IMR-90 (cell line): ENCODE measurements around the gene CDC42BPA. TPM values are rescaled to one million over a fixed set of nuclear protein-coding genes. Genes with fewer than 3 reads are reported as not detected.

Experiments used
- ATAC-seq: fragments of 200-7000 bp; cut with Tn5 transposase; 2 replicates; pipeline ENCODE4 v1.9.1; 2020; ENCODE audit warnings: low read depth, mild to moderate bottlenecking, moderate library complexity
- BruUV-seq: library from RNA; stranded (reverse); fragments of 400-500 nt; replicated peaks from 2 replicates; lab custom pipeline; 2021; lab: Mats Ljungman, UMichigan
- CTCF ChIA-PET: fragments of 300-600 bp; formaldehyde crosslinking; extraction: SDS; loops from one replicate; lab custom pipeline; 2021; ENCODE audit warnings: antibody characterized with exemption; lab: Yijun Ruan, JAX
- POLR2A ChIA-PET: fragments of 300-600 bp; sonication (Branson Sonifier 250); formaldehyde crosslinking; loops from one replicate; lab custom pipeline; 2022; ENCODE audit warnings: antibody characterized with exemption; ENCODE audit not compliant: unreplicated experiment; lab: Charles Lee
- DNase-seq: peaks from one replicate; pipeline ENCODE4 v3.0.0; 2013
- H2AFZ ChIP-seq: replicated peaks from 2 replicates; pipeline ENCODE3; 2013; ENCODE audit warnings: low read length, mild to moderate bottlenecking; ENCODE audit not compliant: poor library complexity
- H2AK5ac ChIP-seq: 2 replicates; pipeline ENCODE4 v1.6.1; 2013; ENCODE audit warnings: low read depth, low read length, inconsistent platforms
- H2AK9ac ChIP-seq: replicated peaks from 2 replicates; pipeline ENCODE3; 2013; ENCODE audit warnings: mild to moderate bottlenecking, low read depth, low read length, moderate library complexity; ENCODE audit not compliant: poor library complexity
- H2BK120ac ChIP-seq: 2 replicates; pipeline ENCODE4 v1.6.1; 2013; ENCODE audit warnings: low read depth, low read length, inconsistent platforms
- H2BK15ac ChIP-seq: 3 replicates; pipeline ENCODE4 v1.6.1; 2013; ENCODE audit warnings: low read depth, low read length, inconsistent platforms
- H2BK20ac ChIP-seq: 2 replicates; pipeline ENCODE4 v1.6.1; 2013; ENCODE audit warnings: low read depth, mild to moderate bottlenecking, inconsistent platforms, low read length, moderate library complexity
- H2BK5ac ChIP-seq: 2 replicates; pipeline ENCODE4 v1.6.1; 2013; ENCODE audit warnings: mild to moderate bottlenecking, low read depth, low read length, inconsistent platforms; ENCODE audit not compliant: poor library complexity, severe bottlenecking
- H3K14ac ChIP-seq: replicated peaks from 2 replicates; pipeline ENCODE4 v1.6.1; 2013; ENCODE audit warnings: low read depth, low read length, inconsistent platforms
- H3K18ac ChIP-seq: 2 replicates; pipeline ENCODE4 v1.6.1; 2013; ENCODE audit warnings: low read depth, low read length, control low read depth
- H3K23ac ChIP-seq: 2 replicates; pipeline ENCODE4 v1.6.1; 2013; ENCODE audit warnings: low read depth, low read length, inconsistent platforms
- H3K27ac ChIP-seq: 2 replicates; pipeline ENCODE4 v1.5.1; 2013; ENCODE audit warnings: mild to moderate bottlenecking, control low read depth, low read length; ENCODE audit not compliant: insufficient read depth
- H3K27me3 ChIP-seq: 2 replicates; pipeline ENCODE4 v1.6.1; 2013; ENCODE audit warnings: low read length; ENCODE audit not compliant: control insufficient read depth, insufficient read depth
- H3K36me3 ChIP-seq: 2 replicates; pipeline ENCODE4 v1.6.1; 2013; ENCODE audit warnings: low read length, mixed read lengths; ENCODE audit not compliant: control insufficient read depth, insufficient read depth
- H3K4ac ChIP-seq: 2 replicates; pipeline ENCODE4 v1.6.1; 2013; ENCODE audit warnings: low read depth, low read length, inconsistent platforms
- H3K4me1 ChIP-seq: 2 replicates; pipeline ENCODE4 v1.6.1; 2013; ENCODE audit warnings: low read length, mixed read lengths; ENCODE audit not compliant: control insufficient read depth, insufficient read depth
- H3K4me2 ChIP-seq: 2 replicates; pipeline ENCODE4 v1.6.1; 2013; ENCODE audit warnings: low read depth, mild to moderate bottlenecking, control low read depth, low read length, moderate library complexity
- H3K4me3 ChIP-seq: 2 replicates; pipeline ENCODE4 v1.5.1; 2013; ENCODE audit warnings: low read depth, mild to moderate bottlenecking, control low read depth, low read length, moderate library complexity; ENCODE audit not compliant: insufficient read depth
- H3K56ac ChIP-seq: 2 replicates; pipeline ENCODE4 v1.6.1; 2013; ENCODE audit warnings: low read length, inconsistent platforms; ENCODE audit not compliant: insufficient read depth; ENCODE audit errors: extremely low read depth
- H3K79me1 ChIP-seq, 2 experiments: 2 replicates each; pipeline ENCODE4 v1.6.1; 2013; ENCODE audit warnings: low read length in 2 of 2, inconsistent platforms in 1 of 2, low read depth in 1 of 2
- H3K9ac ChIP-seq: 2 replicates; pipeline ENCODE4 v1.6.1; 2013; ENCODE audit warnings: low read depth, low read length, control low read depth
- H3K9me1 ChIP-seq: 2 replicates; pipeline ENCODE4 v1.6.1; 2013; ENCODE audit warnings: low read length, inconsistent platforms; ENCODE audit not compliant: insufficient read depth
- H3K9me3 ChIP-seq: 2 replicates; pipeline ENCODE4 v1.6.1; 2013; ENCODE audit warnings: low read length; ENCODE audit not compliant: control insufficient read depth, insufficient read depth
- H4K20me1 ChIP-seq: 2 replicates; pipeline ENCODE4 v1.6.1; 2013; ENCODE audit warnings: low read length, inconsistent platforms; ENCODE audit not compliant: insufficient read depth
- H4K5ac ChIP-seq: 2 replicates; pipeline ENCODE4 v1.6.1; 2013; ENCODE audit warnings: mild to moderate bottlenecking, low read depth, low read length, control low read depth
- H4K8ac ChIP-seq, 2 experiments: 2 replicates each; pipeline ENCODE4 v1.6.1; 2013; ENCODE audit warnings: low read depth in 2 of 2, low read length in 2 of 2, control low read depth in 1 of 2, inconsistent platforms in 1 of 2
- H4K91ac ChIP-seq: 2 replicates; pipeline ENCODE4 v1.6.1; 2013; ENCODE audit warnings: low read depth, low read length, inconsistent platforms; ENCODE audit not compliant: insufficient read depth
- CEBPB ChIP-seq: IDR thresholded peaks from 2 replicates; pipeline ENCODE4 v1.6.1; 2012; ENCODE audit warnings: low read depth, low read length, improper control_type of control experiment
- POLR2A ChIP-seq: IDR thresholded peaks from 2 replicates; pipeline ENCODE4 v1.6.1; 2012; ENCODE audit warnings: mild to moderate bottlenecking, low read depth, low read length
- SMC3 ChIP-seq: fragments of 150-350 bp; IDR thresholded peaks from 2 replicates; pipeline ENCODE4 v1.6.1; 2016; ENCODE audit warnings: low read depth, mild to moderate bottlenecking, antibody characterized with exemption, low read length, moderate library complexity
- WGBS, 2 experiments: methylation state at CpG; one replicate each; pipeline versions ENCODE4 v1.1.5 to v1.1.7; 2013; ENCODE audit warnings: missing lambda C conversion rate in 2 of 2; ENCODE audit not compliant: insufficient read length in 1 of 2; ENCODE audit errors: extremely low coverage in 2 of 2; 5-methylcytosine and 5-hydroxymethylcytosine counted together
- dilution Hi-C: fragments of 300-500 bp; cut with HindIII; formaldehyde crosslinking; loops from one replicate; pipeline ENCODE4 v1.14.3; 2018; ENCODE audit warnings: low sequenced_read_pairs; ENCODE audit not compliant: unreplicated experiment
- in situ Hi-C: fragments of 300-500 bp; cut with MboI; formaldehyde crosslinking; loops from 3 replicates; pipeline ENCODE4 v1.14.3; 2019; ENCODE audit warnings: low sequenced_read_pairs, inconsistent platforms, mixed read lengths
- intact Hi-C: fragments of 100-400 bp; cut with micrococcal nuclease; formaldehyde crosslinking; loops from 2 replicates; pipeline ENCODE4 v1.10.0; 2022
- polyA plus RNA-seq, 3 experiments: library from polyadenylated mRNA; depleted of rRNA; stranded (reverse); fragments of >200 nt; gene quantifications; 2 replicates each; pipeline ENCODE4 v1.2.3, GENCODE V29; 2012; ENCODE audit warnings: low replicate concordance in 1 of 3
- total RNA-seq: library from RNA; depleted of rRNA; stranded (reverse); fragments of >200 nt; gene quantifications from 2 replicates; pipeline ENCODE4 v1.2.3, GENCODE V29; 2012

CDC42BPA gene
- total and polyA plus RNA-seq, 2 of the 4 experiments (the other 2 are of a cell fraction) = 9.4 to 27.8 TPM

GRCh38 chr1:227225715-227226346 lies 92.5 kb downstream of the CDC42BPA start:
- H2BK15ac ChIP-seq = no peak overlapping the region
- H3K36me3 ChIP-seq = no peaks in the 10 kb centered on the region
- no peak overlapping the region for H3K23ac ChIP-seq
- H2AFZ ChIP-seq = no peak overlapping the region
- H2BK120ac ChIP-seq = no peak overlapping the region
- ChIA-PET CTCF (no interaction called here), POLR2A (no interaction called here)
- intact Hi-C loops (no loop called here), dilution Hi-C loops (no loop called here), in situ Hi-C loops (loop anchor here (25.0 kb wide), 1 partner anchor 211 kb away; no protein-coding TSS in a partner anchor)
- H2AK9ac ChIP-seq = no peak overlapping the region
- peak; percentile 83 for DNase-seq
- H2AK5ac ChIP-seq = no peak overlapping the region
- H3K79me1 ChIP-seq = peaks cover 32 to 52% of the 10 kb centered on the region in 2 experiments
- no peak overlapping the region for H3K27ac ChIP-seq
- no peak overlapping the region for H4K8ac ChIP-seq
- H2BK5ac ChIP-seq = peak overlapping the region; percentile 21
- H3K56ac ChIP-seq = no peak overlapping the region
- H4K20me1 ChIP-seq = peaks cover 8% of the 10 kb centered on the region; the same call in 1 of the 2 replicates
- H3K4ac ChIP-seq = peak overlapping the region; percentile 7; the same call in 1 of the 2 replicates
- no peaks in the 10 kb centered on the region for H3K9me3 ChIP-seq
- peak overlapping the region; percentile 68 for H3K4me2 ChIP-seq
- no peaks in the 10 kb centered on the region for H3K9me1 ChIP-seq
- no peak overlapping the region; the same call in 1 of the 2 replicates for H4K5ac ChIP-seq
- H3K9ac ChIP-seq = no peak overlapping the region
- WGBS, 2 experiments = no CpG with 5 or more reads among the region's 2 CpGs
- TF ChIP-seq SMC3 (no peak), CEBPB (peak; percentile 47; the same call in 1 of the 2 replicates), POLR2A (no peak)
- no peak overlapping the region for H2BK20ac ChIP-seq
- H3K14ac ChIP-seq = 0 out of 2 replicates have a peak overlapping the region, but pooled peaks have one; percentile 2
- H3K4me1 ChIP-seq = peaks cover 3% of the 10 kb centered on the region; the same call in 1 of the 2 replicates
- H3K18ac ChIP-seq = no peak overlapping the region
- H3K27me3 ChIP-seq = no peaks in the 10 kb centered on the region
- peak; percentile 91 for ATAC-seq
- BruUV-seq = no TSS peak
- H4K91ac ChIP-seq = no peak overlapping the region
- peak overlapping the region; percentile 4; the same call in 1 of the 2 replicates for H3K4me3 ChIP-seq
